HUES48 (cell line): ENCODE measurements around the gene SLC2A4RG.

Source experiments
- H3K27ac ChIP-seq: one replicate; pipeline ENCODE4 v1.7.0; 2013; ENCODE audit warnings: low read depth, low read length, inconsistent platforms
- H3K27me3 ChIP-seq: 2 replicates; pipeline ENCODE4 v1.6.1; 2013; ENCODE audit warnings: mild to moderate bottlenecking, low read length; ENCODE audit not compliant: control insufficient read depth, insufficient read depth
- H3K36me3 ChIP-seq: 2 replicates; pipeline ENCODE4 v1.6.1; 2013; ENCODE audit warnings: low read length; ENCODE audit not compliant: control insufficient read depth, insufficient read depth
- H3K4me1 ChIP-seq: 2 replicates; pipeline ENCODE4 v1.6.1; 2013; ENCODE audit warnings: mild to moderate bottlenecking, low read length; ENCODE audit not compliant: control insufficient read depth, insufficient read depth
- H3K4me3 ChIP-seq: 2 replicates; pipeline ENCODE4 v1.5.1; 2013; ENCODE audit warnings: mild to moderate bottlenecking, low read depth, low read length
- H3K9ac ChIP-seq: 2 replicates; pipeline ENCODE4 v1.6.1; 2013; ENCODE audit warnings: mild to moderate bottlenecking, low read depth, low read length, moderate library complexity
- H3K9me3 ChIP-seq: 2 replicates; pipeline ENCODE4 v1.6.1; 2013; ENCODE audit warnings: low read length; ENCODE audit not compliant: control insufficient read depth, insufficient read depth

SLC2A4RG gene

DNA sequence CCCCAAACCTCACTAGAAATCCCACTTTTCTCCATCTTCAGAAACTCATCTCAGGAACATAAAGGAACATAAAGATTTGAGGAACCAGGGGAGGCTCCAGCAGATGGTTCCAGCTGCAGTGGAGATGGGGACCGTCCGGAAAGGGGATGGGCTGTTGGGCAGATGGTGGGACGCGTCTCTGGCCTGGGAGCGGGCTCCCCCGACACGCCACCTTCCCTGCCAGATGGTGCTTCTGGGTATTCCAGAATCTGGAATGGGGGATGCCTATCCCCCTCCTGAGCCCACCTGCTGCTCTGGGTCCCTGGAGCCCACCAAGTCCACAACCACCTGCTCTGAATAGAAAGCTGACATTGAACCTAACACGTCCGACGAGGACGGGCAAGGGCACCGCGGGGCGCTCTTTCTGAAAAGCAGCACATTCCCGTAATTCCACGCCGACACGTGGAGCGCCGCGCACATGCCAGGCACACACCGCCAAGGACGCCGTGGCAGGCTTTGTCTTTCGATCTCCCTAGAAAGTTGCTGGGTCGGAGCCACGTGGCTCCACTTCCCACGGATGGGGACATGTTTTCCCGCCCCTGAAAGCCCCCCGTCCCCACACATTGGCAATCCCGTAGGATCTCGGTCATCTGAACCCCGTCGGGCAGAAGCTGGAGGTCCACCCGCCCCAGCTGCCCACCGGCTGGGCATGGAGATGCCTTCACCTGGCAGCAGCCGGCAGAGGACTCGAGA lies 27.3 kb downstream of the SLC2A4RG start:
- Histone ChIP-seq H3K4me3 (no peak overlapping the region), H3K36me3 (peaks cover 15% of the 10 kb centered on the region), H3K4me1 (no peaks in the 10 kb centered on the region), H3K9me3 (no peaks in the 10 kb centered on the region), H3K27me3 (no peaks in the 10 kb centered on the region), H3K27ac (no peak overlapping the region), H3K9ac (no peak overlapping the region)

- no peaks in the 10 kb centered on the region for H3K27me3 ChIP-seq
- H3K9ac ChIP-seq = no peak overlapping the region
Observed at GRCh38 chr20:63767456-63767855, 27.9 kb downstream of the SLC2A4RG start.

DNA sequence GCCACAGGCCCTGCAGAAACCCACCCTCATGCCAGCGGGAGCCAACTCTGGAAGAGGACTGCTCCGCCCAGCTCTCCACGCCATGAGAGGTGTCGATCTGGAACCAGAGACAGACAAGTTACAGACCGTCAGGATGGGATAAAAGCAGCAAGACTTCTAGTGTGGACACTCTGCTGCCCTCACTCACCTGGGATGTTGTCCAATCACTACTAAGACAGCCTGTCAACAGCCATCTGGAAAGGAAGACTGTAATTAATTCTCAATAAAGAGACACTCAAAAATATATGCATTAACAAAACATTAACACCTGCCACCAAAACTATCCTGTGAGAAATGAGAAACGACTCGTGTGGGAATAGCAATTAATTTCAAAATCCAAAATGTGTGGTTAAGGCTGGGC lies 28.3 kb downstream of the SLC2A4RG start:
- H3K4me1 ChIP-seq = no peaks in the 10 kb centered on the region

More at GRCh38 chr20:63767456-63767855, 27.9 kb downstream of the SLC2A4RG start:
- Histone ChIP-seq H3K4me1 (no peaks in the 10 kb centered on the region), H3K27ac (no peak overlapping the region), H3K9me3 (no peaks in the 10 kb centered on the region), H3K4me3 (no peak overlapping the region), H3K36me3 (peaks cover 15% of the 10 kb centered on the region)

GRCh38 chr20:63768591-63769515 lies 29.3 kb downstream of the SLC2A4RG start:
- no peak overlapping the region for H3K9ac ChIP-seq
- no peak overlapping the region for H3K27ac ChIP-seq
- H3K9me3 ChIP-seq = no peaks in the 10 kb centered on the region
- no peaks in the 10 kb centered on the region for H3K27me3 ChIP-seq
- H3K4me3 ChIP-seq = no peak overlapping the region
- peaks cover 15% of the 10 kb centered on the region for H3K36me3 ChIP-seq
- no peaks in the 10 kb centered on the region for H3K4me1 ChIP-seq

More for the DNA sequence above, 28.3 kb downstream of the SLC2A4RG start:
- no peaks in the 10 kb centered on the region for H3K9me3 ChIP-seq
- no peak overlapping the region for H3K9ac ChIP-seq
- no peak overlapping the region for H3K4me3 ChIP-seq
- no peak overlapping the region for H3K27ac ChIP-seq
- H3K27me3 ChIP-seq = no peaks in the 10 kb centered on the region
- H3K36me3 ChIP-seq = peaks cover 15% of the 10 kb centered on the region

GRCh38 chr20:63769891-63770474 lies 30.4 kb downstream of the SLC2A4RG start:
- Histone ChIP-seq H3K36me3 (peaks cover 14% of the 10 kb centered on the region), H3K9me3 (no peaks in the 10 kb centered on the region), H3K27ac (no peak overlapping the region), H3K9ac (no peak overlapping the region), H3K4me1 (no peaks in the 10 kb centered on the region), H3K27me3 (no peaks in the 10 kb centered on the region), H3K4me3 (no peak overlapping the region)

DNA sequence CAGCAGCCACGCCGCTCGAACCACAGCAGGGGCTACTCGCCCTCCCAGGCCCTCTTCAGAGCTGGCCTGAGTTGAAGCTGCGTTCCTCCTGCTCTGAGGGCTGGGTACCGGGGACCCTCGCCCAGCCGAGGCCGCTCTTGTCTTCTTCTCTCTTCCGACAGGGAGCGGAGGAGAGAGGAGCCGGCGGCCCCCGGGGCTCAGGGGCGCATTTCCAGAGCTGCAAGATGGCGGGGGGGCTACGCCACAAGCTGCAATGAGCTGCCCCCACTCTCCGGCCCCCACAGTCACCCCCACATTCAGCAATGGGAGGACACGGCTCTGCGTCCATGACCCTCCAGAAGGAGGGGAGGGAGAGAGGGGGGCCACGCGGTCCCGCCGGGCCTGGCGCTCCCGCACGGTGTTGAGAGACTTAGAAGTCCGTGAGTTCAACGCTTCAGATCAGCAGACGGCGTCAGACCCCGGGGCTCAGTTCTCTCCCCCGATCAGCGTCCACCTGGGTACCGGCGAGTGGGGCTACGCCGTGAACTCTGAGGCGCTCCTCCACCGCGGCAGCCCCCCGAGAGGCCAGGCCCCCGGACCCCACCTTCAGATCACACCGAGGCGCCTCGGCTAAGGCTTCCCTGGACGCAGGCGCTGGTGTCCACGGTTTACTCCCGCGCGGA lies 31.6 kb downstream of the SLC2A4RG start:
- no peaks in the 10 kb centered on the region for H3K27me3 ChIP-seq
- no peak overlapping the region for H3K4me3 ChIP-seq
- H3K4me1 ChIP-seq = peaks cover 5% of the 10 kb centered on the region
- H3K27ac ChIP-seq = no peak overlapping the region
- no peaks in the 10 kb centered on the region for H3K9me3 ChIP-seq
- no peak overlapping the region for H3K9ac ChIP-seq
- peaks cover 12% of the 10 kb centered on the region for H3K36me3 ChIP-seq

DNA sequence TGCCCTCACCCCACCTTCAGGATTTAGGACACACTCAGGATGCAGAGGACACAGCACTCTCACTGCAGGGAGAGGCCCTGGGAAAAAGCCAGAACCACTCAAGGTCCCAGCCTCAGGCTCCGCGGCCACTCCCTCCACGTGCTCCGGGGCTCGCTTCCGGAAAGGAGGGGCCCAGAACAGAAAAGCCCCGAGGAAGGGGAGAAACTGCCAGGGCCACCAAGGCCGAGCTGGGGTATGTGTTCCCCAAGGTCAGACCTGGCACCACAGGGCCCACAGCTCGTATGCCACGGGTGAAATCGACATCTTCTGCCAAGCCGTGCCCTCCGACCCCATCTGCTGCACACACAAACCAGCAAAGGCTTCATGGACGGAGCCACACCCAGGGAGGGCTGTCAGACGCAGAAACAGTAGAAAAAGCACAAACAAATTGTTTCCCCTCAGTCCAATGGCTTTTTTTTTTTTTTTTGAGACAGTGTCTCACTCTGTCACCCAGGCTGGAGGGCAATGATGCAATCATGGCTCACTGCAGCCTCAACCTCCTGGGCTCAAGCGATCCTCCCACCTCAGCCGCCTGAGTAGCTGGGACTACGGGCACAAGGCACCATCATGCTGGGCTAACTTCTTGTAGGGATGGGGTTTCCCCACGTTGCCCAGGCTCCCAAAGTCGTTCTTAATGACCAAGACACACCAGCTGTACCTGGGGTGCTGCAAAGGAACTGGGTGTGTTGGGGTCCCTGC lies 33.4 kb downstream of the SLC2A4RG start:
- Histone ChIP-seq H3K4me1 (peaks cover 5% of the 10 kb centered on the region), H3K36me3 (peaks cover 6% of the 10 kb centered on the region; the same call in 1 of the 2 replicates), H3K9ac (no peak overlapping the region), H3K9me3 (no peaks in the 10 kb centered on the region), H3K27me3 (no peaks in the 10 kb centered on the region), H3K4me3 (no peak overlapping the region), H3K27ac (no peak overlapping the region)

DNA sequence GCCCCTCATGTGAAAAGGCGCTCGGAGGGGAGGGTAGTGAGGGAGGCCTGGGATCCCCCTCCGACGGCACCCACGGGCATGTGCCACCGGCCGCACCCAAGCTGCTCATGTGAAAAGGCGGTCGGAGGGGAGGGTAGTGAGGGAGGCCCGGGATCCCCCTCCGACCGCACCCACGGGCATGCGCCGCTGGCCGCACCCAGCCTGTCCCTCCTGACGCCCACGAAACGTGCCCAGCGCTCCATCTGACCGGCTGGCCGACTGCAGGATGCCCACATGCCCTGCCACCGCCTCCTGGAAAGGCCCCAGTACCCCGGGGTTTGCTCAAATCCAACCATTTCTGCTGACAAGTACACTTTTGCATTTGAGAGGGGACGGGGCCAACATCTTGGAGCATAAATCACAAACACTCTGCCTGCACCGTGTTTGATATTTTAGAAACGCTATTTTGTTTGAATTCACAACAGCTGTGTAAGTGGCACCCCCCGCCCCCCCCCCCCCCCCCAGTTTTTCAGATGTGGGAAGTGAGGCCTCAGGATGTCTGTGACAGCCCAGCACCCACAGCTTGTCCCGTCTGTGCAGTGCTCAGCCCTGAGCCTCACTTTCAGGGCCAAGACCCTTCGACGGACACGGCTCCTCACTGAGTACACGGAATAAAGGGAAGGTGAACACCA lies 34.1 kb downstream of the SLC2A4RG start:
- H3K27me3 ChIP-seq = no peaks in the 10 kb centered on the region
- H3K36me3 ChIP-seq = peaks cover 4% of the 10 kb centered on the region; the same call in 1 of the 2 replicates
- no peak overlapping the region for H3K27ac ChIP-seq

DNA sequence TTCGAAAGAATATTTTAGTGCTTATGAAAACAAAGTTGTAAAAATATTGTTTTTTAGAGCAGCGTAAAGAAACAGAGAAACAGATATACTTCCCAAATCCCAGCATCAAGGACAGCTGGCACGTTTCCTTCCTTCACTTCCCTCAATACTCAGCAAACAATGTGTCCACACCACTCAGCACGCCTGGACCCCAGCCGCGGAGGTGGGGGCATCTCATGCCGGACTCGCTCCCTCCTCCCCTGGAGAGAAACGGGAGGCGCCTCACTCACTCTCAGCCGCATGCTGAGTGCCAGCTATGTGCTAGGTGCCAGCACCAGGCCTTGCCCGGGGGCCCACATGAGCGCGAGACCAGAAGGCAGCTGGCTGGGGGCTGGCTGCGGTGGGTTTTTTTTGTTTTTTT lies 34.7 kb downstream of the SLC2A4RG start:
- Histone ChIP-seq H3K4me3 (no peak overlapping the region), H3K27ac (no peak overlapping the region), H3K9ac (no peak overlapping the region), H3K9me3 (no peaks in the 10 kb centered on the region), H3K27me3 (no peaks in the 10 kb centered on the region), H3K36me3 (peaks cover 4% of the 10 kb centered on the region; the same call in 1 of the 2 replicates), H3K4me1 (peaks cover 5% of the 10 kb centered on the region)

More for the DNA sequence above, 34.1 kb downstream of the SLC2A4RG start:
- H3K9me3 ChIP-seq = no peaks in the 10 kb centered on the region
- H3K4me3 ChIP-seq = no peak overlapping the region
- peaks cover 5% of the 10 kb centered on the region for H3K4me1 ChIP-seq
- H3K9ac ChIP-seq = no peak overlapping the region
